ENCODE results near the gene NRCAM.

Gene NRCAM

GRCh38 chr7:108308276-108308675 lies 148.0 kb downstream of the NRCAM start:
- DNase-seq (ENCODE audit: low spot score) = no peak

GRCh38 chr7:108307595-108307994 lies 148.6 kb downstream of the NRCAM start:
- DNase-seq (ENCODE audit: low spot score) = no peak

GRCh38 chr7:108307194-108307593 lies 149.0 kb downstream of the NRCAM start:
- no peak for DNase-seq (ENCODE audit: low spot score)

GRCh38 chr7:108303332-108303731 lies 152.9 kb downstream of the NRCAM start:
- DNase-seq (ENCODE audit: low spot score) = no peak

- no peak for DNase-seq (ENCODE audit: low spot score)
These were observed 154.8 kb downstream of the NRCAM start for GRCh38 chr7:108301387-108301786.

- DNase-seq (ENCODE audit: low spot score) = no peak
These were observed 156.8 kb downstream of the NRCAM start for GRCh38 chr7:108299251-108299973.

- no peak for DNase-seq (ENCODE audit: low spot score)
These were observed 159.3 kb downstream of the NRCAM start for GRCh38 chr7:108296911-108297310.

GRCh38 chr7:108294595-108294994 lies 161.6 kb downstream of the NRCAM start:
- DNase-seq (ENCODE audit: low spot score) = no peak

- no peak for DNase-seq (ENCODE audit: low spot score)
These were observed 163.1 kb downstream of the NRCAM start for GRCh38 chr7:108293149-108293612.

- DNase-seq (ENCODE audit: low spot score) = no peak
These were observed 163.7 kb downstream of the NRCAM start for GRCh38 chr7:108292541-108292940.

GRCh38 chr7:108291791-108292440 lies 164.3 kb downstream of the NRCAM start:
- DNase-seq (ENCODE audit: low spot score) = no peak

- DNase-seq (ENCODE audit: low spot score) = no peak
These were observed 165.1 kb downstream of the NRCAM start for GRCh38 chr7:108291152-108291508.

GRCh38 chr7:108290459-108291151 lies 165.6 kb downstream of the NRCAM start:
- no peak for DNase-seq (ENCODE audit: low spot score)

- DNase-seq (ENCODE audit: low spot score) = no peak
These were observed 166.4 kb downstream of the NRCAM start for GRCh38 chr7:108289852-108290251.

GRCh38 chr7:108287857-108288256 lies 168.4 kb downstream of the NRCAM start:
- DNase-seq (ENCODE audit: low spot score) = no peak

- DNase-seq (ENCODE audit: low spot score) = no peak
These were observed 169.8 kb downstream of the NRCAM start for GRCh38 chr7:108286290-108286904.

- no peak for DNase-seq (ENCODE audit: low spot score)
These were observed 170.5 kb downstream of the NRCAM start for GRCh38 chr7:108285778-108286177.

GRCh38 chr7:108285003-108285368 lies 171.2 kb downstream of the NRCAM start:
- DNase-seq (ENCODE audit: low spot score) = no peak

- DNase-seq (ENCODE audit: low spot score) = no peak
These were observed 171.8 kb downstream of the NRCAM start for GRCh38 chr7:108284349-108285002.

- DNase-seq (ENCODE audit: low spot score) = no peak
These were observed 173.0 kb downstream of the NRCAM start for GRCh38 chr7:108283252-108283651.

- no peak for DNase-seq (ENCODE audit: low spot score)
These were observed 173.7 kb downstream of the NRCAM start for GRCh38 chr7:108282427-108282996.

GRCh38 chr7:108280136-108280535 lies 176.1 kb downstream of the NRCAM start:
- no peak for DNase-seq (ENCODE audit: low spot score)

Data from hematopoietic multipotent progenitor cell treated with erythropoietin and hydrocortisone succinate and interleukin-3 and kit ligand, for 15 days (in vitro differentiated cells).